Activated gamma-delta T cell treated with Interleukin-2 at 50 U/mL for 16 hours (primary cell): ENCODE results near the gene ZNF710.
"Not testable (repeated sequence)": the region's sequence is repeated elsewhere in the genome, so short reads cannot be mapped to it uniquely, and the experiment has no call there.

Experiments
- DNase-seq: peaks from one replicate; pipeline ENCODE4 v3.0.0-alpha.2; 2020

Gene ZNF710

DNA sequence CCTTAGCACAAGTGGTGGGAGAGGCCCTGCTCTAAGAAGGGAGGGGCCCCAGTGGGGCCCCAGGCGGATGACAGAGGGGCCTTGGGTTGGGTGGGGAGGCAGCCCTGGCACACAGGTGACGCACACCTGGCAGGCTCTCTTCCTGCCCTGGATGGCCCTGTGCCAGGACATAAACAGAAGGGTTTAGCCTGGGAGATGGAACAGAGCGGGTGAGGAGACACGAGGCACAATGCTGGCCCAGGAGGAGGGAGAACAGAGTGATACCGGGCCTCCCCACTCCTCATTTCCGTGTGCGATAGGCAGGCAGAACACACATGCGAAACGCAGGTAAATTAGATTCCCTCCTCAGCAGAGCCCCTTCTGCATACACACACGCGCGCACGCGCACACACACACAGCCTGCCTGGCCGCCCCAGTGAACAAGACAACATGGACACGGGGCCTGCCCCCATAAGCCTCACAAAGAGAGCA is 61.4 kb downstream of the ZNF710 start:
- DNase-seq, result no peak

DNA sequence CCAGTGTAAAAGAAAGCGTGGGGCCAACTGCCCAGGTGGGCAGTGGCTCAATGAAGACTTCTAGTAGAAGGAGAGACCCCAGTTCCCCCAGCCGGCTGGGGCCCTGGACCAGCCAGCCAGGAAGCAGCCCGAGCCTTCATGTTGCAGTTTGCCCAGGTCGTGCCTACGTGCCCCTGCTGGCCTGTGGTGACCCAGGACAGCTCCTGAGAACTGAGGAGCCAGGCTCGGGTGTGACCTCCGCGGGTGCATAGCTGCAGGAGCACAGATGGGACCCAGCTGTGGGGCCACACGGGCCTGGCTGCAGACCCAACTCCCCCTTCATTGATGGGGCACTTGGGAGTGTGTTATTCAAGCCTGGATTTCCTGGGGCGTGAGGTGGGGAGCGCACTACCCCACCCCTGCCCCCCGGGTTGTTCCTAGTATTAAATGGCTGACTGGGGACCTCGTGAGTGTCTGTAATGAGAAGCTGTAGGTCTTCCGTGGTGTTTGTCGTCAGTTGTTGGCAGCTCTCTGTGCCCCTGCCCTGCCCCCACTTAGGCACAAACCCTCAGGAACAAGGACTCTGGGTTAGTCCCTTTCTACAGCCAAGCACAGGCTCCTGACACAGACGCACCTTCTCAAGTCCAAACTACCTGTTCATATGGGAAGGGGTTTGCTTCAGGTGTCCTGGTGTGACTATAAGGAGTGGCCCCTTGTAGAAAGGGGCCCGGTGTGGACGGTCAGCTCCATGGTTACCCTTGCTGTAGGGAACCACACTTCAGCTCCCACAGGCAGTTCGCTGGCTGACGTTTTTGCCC is 62.0 kb downstream of the ZNF710 start:
- DNase-seq, result no peak

DNA sequence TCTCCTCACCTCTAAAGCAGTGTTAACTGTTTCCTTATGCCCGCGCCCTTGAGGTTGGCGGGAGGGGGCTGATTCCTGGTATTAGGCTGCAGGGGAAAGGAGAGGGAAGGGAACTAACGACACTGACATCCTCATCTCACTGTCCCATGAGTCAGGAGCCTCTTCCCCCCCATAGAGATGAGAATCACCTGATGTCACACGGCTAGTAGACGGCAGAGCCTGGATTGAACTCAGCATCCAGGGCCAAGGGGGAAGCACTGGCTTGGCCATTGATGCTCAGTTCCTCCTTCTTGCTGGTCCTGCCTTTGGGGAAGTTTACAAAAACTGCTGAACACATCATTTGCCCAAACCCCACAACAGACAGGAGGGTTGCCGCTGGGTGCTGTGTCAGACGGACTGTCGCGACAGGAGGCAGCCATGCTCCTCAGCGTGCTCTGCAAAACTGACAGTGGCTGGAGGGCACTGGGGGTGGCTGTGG is 62.7 kb downstream of the ZNF710 start:
- no peak for DNase-seq

DNA sequence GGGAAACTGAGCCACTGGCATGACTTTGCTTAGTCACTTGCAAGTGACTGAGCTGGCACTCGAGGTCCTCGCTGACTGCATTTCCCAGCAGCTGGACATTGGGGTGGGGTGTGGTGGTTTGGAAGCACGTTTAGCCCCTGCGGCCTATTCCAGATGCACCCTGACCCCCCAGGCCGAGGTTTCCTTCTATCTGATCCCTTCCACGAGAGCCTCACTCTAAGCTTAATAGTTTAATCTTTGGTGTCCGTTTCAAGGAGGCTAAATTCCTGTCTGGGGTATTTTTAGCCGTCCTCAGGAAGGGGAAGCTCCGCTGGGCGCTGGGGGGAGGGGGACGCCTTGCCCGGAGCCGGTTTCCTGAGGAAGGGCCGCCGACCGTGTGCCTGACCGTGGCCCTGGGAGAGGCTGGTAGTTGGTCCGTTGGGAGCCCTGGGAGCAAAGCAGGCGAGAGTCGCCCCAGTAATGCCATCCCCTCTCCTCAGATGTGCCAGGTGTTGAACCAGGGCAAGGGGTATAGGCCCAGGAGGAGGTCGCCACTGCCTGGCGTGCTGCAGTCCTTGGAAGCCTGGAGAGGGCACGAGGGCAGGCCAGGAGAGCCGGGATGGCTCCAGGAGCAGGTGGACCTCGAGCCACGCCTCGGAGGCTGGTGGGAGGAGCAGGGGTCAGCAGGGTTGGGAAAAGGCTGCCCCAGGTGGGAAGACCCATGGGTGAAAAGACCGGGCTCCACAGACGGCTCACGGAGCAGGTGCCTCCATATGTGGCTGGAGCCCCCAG is 64.0 kb downstream of the ZNF710 start:
- no peak for DNase-seq

DNA sequence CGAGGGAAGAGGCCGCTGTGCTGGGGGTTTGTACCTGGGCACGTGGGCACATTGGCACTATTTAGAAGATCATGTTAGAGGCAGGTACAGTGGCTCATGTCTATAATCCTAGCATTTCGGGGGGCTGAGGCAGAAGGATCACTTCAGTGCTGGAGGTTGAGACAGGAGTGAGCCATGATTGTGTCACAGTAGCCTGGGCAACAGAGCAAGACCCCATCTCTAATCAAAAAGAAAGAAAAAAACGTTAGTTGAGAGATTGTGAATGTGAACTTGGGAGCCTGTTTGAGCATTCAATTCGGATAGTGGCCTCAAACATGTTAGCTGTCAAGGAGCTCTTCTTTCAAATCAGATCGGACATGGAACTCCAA is 64.5 kb downstream of the ZNF710 start:
- no peak for DNase-seq

DNA sequence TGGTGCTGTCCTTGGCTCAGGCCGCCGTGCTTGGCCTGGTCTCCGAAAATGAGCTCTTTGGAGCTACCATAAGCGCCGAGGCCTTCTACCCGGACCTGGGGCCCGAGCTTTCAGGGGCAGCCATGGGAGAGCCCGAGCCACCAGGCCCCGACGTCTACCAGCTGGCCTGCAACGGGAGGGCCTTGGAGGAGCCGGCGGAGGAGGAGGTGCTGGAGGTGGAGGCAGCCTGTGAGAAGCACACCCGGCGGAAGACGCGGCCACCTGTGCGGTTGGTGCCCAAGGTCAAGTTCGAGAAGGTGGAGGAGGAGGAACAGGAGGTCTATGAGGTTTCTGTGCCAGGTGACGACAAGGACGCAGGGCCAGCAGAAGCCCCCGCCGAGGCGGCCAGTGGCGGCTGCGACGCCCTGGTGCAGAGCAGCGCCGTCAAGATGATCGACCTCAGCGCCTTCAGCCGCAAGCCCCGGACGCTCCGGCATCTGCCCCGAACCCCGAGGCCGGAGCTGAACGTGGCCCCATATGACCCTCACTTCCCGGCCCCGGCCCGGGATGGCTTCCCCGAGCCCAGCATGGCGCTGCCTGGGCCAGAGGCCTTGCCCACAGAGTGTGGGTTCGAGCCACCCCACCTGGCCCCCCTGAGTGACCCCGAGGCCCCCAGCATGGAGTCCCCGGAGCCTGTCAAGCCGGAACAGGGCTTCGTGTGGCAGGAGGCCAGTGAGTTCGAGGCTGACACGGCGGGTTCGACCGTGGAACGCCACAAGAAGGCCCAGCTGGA is 66.2 kb downstream of the ZNF710 start:
- no peak for DNase-seq

DNA sequence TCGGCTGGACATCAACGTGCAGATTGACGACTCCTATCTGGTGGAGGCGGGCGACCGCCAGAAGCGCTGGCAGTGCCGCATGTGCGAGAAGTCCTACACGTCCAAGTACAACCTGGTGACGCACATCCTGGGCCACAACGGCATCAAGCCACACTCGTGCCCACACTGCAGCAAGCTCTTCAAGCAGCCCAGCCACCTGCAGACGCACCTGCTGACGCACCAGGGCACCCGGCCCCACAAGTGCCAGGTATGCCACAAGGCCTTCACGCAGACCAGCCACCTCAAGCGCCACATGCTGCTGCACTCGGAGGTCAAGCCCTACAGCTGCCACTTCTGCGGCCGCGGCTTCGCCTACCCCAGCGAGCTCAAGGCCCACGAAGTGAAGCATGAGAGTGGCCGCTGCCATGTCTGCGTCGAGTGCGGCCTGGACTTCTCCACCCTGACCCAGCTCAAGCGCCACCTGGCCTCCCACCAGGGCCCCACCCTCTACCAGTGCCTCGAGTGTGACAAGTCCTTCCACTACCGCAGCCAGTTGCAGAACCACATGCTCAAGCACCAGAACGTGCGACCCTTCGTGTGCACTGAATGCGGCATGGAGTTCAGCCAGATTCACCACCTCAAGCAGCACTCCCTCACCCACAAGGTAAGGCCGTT is 67.0 kb downstream of the ZNF710 start:
- no peak for DNase-seq

DNA sequence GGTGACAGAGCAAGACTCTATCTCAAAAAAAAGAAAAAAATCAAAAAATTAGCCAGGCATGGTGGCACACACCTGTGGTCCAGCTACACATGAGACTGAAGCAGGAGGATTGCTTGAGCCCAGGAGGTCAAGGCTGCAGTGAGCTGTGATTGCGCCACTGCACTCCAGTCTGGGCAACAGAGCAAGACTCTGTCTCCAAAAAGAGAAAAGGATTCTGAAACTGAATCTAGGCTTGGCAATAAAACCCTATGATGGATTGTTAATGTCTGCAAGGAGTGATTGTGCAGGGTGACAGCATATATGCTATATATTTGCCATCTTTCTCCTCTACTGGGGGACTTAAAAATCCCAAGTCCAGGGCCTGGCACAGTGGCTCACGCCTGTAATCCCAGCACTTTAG is 69.5 kb downstream of the ZNF710 start:
- not testable (repeated sequence) for DNase-seq

DNA sequence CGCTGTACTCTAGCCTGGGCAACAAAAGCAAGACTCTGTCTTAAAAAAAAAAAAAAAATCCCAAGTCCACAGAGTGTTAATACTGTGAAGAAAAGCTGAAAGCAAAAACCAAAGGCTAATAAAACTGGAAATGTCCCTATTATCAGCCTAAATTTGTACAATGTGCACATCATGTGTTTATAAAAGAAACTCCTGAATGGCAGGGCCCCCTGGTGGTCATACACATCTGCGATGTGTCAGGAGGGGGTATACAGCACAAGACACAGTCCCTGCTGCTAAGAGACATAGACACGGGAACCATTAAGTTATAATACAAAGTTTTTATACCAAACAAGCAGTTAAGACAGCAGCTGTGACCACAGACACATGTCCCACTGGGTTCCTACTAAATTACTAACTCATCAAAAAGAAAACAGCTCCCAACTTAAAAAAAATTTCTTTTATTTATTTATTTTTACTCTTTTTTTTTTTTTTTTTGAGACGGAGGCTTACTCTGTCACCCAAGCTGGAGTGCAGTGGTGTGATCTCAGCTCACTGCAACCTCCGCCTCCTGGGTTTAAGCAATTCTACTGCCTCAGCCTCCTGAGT is 70.2 kb downstream of the ZNF710 start:
- peak; percentile 80 for DNase-seq

DNA sequence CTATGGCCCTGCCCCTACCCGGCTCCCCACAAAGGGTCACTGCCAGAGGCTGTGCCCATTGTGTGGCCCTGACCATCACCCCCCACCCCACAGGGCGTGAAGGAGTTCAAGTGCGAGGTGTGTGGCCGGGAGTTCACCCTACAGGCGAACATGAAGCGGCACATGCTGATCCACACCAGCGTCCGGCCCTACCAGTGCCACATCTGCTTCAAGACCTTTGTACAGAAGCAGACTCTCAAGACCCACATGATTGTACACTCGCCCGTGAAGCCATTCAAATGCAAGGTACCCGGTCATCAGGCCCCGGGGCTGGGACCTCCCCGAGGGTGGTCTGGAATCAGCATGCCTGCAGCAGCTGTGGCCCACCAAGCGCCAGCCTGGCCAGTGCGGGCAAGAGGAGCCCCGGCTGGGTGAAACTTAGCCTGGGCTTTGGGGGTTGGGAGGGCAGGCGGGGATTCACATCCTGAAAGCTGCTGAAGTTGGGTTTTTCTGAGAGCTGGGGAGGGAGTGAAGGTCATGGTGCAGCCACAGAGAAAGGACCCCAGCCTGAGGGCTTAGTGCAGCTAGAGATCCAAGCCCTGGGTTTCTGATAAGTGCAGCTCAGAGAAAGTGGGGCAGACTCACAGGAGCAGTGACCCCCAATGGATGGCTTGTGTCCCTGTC is 72.0 kb downstream of the ZNF710 start:
- no peak for DNase-seq

DNA sequence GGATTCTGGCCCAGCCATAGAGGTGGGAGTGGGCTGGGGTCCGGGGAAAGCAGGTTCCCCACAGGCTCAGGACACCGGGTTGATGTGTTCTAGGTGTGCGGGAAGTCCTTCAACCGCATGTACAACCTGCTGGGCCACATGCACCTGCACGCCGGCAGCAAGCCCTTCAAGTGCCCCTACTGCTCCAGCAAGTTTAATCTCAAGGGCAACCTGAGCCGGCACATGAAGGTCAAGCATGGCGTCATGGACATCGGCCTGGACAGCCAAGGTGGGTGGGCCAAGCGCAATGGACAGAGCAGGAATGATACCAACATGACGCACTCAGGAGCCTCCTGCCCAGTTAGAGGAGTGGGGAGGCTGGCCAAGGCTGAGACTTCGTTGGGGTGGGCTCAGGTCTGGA is 72.9 kb downstream of the ZNF710 start:
- no peak for DNase-seq

DNA sequence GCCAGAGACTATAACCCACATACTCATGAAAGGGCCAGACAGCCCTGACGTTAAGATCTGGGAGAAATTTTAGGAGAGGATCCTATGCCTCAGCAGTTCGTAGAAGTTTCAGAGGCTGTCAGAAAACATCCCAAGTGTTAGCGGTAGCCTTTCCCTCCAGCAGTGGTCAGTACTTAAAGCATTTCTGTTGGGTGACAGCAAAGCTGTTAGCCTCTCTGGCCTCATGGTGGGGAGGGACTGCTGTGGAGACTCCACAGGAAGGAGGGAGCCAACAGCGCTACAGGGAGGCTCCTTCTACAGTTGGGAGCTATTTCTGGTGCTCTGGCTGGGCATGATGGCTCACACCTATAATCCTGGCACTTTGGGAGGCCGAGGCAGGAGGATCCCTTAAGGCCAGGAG is 73.8 kb downstream of the ZNF710 start:
- DNase-seq, result no peak

DNA sequence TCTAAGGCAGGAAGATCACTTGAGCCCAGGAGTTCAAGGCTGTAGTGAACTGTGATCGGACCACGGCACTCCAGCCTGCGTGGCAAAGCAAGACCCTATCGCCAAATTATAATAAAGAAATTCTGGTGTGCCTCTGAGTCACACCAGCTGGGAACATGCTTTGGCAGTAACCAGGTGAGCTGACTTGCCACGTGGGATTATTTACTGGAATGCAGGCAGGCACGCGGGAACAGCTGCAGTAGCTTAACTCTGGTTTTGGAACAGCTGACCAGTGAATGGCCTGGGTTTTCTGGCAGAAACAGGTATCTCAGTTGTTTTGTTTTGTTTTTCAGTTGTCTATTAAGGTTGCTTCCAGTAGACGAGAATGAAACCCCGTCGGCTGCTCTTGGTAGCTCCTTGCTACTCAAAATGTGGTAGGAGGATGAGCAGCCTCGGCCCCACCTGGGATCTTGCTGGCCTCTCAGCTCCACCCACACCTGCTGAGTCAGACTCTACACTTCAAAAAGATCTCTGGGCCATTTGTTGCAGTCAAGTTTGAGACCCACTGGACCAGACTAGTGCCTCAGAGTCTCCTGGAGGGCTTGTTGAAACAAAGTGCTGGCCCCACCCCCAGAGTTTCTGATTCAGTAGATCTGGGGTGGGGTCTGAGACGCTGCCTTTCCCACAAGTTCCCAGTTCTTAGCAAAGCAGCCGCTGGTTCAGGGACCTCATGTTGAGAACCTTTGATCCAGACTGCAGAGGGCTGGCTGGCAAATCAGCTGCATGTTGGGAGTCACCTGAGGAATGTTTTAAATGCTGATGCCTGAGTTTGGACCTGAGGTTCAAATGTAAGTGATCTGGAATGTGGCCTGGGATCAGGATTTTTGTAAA is 74.5 kb downstream of the ZNF710 start:
- no peak for DNase-seq

DNA sequence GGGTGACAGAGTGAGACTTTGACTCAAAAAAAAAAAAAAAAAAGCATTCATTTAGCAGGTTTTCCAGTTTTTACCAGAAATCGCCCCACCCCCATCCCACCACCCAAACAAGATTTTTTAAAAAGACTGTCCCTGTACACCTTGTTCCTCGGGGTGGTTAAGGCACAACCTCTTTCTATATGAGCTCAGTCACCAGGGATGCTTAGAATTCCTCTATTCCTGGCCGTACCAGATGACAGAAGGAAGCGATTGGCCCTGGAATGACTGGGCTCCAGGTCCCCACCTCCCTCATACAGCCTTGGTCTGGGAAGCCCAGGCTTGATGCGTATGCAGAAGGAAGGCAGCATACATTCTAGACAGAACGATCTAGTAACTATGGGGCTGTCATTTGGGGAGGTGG is 75.6 kb downstream of the ZNF710 start:
- DNase-seq, result no peak

DNA sequence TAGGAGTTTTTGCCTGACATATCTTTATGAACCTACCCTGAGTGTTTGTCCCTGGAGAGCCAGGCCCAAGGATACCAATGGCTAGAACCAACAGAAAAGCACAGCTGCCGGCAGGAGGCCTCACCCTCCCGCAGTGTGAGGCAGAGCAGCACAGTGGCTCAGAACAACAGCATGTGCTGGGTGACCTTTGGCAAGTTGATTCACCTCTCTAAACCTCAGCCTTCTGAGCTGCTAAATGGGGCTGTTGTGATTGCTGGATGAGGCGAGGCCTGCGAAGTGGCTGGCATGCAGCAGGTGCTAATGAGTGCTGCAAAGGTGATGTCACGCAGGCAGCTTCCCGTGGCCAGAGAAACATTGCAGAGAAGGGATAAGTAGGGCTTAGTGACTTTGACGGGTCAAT is 77.8 kb downstream of the ZNF710 start:
- DNase-seq, result no peak

DNA sequence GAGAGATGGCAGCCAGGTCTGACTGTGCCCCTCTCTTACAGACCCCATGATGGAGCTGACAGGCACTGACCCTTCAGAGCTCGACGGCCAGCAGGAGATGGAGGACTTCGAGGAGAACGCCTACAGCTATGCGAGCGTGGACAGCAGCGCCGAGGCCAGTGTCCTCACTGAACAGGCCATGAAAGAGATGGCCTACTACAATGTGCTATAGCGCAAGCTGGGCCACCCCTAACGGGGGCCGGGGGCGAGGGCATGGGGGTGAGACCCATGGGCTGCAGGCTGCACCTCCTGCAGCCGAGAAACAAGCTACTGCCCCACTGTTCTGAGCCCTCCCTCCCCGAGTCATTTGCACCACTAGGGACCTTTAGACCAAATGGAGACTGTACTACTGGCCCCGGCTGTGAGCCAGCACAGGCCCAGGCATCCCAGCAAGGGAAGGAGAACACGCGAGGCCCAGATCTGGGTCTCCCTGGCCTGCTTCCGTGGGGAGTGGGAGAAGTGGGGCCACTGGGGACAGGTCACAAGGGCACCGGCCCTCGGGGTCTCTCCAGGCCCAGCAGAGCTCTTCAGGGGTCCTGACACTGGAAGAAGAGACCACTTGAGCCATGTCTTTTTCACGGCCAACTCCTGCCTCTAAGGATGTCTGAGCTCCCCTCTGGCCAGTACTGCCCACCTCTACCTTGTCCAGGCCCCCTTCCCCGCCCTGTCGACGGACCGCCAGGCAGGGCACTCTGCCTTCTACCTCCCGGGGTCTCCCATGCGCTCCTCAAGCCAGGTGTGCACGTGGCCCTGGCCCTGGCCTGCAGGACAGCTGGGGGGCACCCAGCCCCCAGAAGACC is 78.7 kb downstream of the ZNF710 start:
- no peak for DNase-seq

DNA sequence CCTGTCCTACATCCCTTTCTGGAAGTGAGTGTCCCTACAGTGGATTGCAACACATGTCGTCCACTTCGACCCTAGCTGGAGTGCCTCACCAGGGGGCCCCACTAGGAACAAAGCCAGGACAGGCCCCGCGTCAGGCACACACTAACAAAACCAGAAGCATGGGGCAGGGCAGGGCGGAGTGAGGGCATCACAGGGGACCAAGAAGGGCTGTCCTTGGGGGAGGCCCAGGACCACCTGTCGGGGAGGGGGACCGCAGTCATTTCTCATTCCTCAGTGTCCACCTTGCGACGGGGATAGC is 79.3 kb downstream of the ZNF710 start:
- no peak for DNase-seq

DNA sequence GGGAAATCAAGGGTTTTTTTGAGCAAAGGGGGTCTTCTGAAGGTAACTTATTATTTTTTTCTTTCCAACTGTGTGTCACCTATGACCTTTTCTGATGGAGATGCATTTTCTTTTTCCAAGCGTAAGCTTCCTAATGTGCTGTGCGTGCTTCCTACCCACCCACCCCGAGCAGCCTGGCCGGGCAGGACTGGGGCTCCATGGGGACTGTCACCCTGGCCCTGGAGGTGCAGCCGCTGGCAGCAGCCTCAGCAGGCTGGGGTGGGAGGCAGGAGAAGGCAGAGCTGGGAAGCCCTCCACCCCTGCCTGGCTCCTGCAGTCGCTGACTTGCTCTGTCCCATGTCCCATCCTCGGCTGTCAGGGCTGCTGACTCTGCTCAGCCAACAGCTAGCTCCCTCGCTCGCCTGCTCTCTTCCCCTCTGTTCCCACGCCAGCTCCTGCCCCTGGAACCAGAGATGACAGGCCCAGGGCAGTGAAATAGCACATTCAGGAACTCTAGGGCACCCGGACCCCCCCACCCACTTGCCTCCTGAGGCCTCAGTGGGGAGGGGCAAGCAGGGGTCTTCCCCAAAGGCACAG is 79.8 kb downstream of the ZNF710 start:
- no peak for DNase-seq

DNA sequence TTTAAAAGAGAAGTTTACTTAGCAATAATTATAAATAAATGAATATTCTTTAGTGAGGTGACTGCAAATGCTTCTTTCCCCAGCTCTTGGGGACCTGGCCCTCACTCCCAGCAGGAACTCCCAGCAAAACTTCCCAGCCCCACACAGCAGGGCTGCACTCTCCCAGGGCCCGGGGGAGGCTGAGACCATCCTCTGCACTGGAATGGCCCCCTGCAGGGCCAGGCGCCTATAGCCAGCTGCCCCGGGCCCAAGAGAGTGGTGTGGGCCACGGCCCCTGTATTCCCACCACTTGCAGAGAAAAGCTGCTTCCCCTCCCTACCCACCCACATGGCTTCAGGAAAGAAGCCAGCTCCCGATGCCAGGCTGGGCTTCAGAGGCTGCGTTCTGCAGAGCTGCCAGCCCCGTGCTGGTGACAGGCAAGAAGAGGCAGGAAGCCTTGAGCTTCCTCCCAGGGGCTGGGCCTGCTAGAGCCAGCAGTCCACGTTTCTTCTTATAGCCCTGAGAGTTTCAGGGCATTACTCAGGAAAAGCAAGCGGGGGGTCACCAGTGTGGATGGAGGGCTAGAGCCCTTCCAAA is 81.1 kb downstream of the ZNF710 start:
- no peak for DNase-seq
